Jurkat, Clone E6-1 (cell line): Measurements from ENCODE around the gene STX19.
"Not testable (repeated sequence)": the region's sequence is repeated elsewhere in the genome, so short reads cannot be mapped to it uniquely, and the experiment has no call there.

Experiments used
- DNase-seq: peaks from one replicate; pipeline ENCODE4 v3.0.0-alpha.2; 2011; ENCODE audit warnings: low read depth, low spot score
- H3K4me3 ChIP-seq: 2 replicates; pipeline ENCODE4 v1.5.1; 2011; ENCODE audit warnings: mild to moderate bottlenecking, low read length, control low read depth, moderate library complexity

Gene STX19

GRCh38 chr3:93988283-93988682 lies 40.1 kb downstream of the STX19 start:
- no peak for DNase-seq

GRCh38 chr3:93984618-93985017 lies 43.8 kb downstream of the STX19 start:
- DNase-seq = no peak
- no peak overlapping the region for H3K4me3 ChIP-seq

More at GRCh38 chr3:93988283-93988682, 40.1 kb downstream of the STX19 start:
- no peak overlapping the region for H3K4me3 ChIP-seq

- no peak for DNase-seq
- H3K4me3 ChIP-seq = no peak overlapping the region
These were observed 45.0 kb downstream of the STX19 start for GRCh38 chr3:93983408-93983807.

GRCh38 chr3:93981649-93982048 lies 46.7 kb downstream of the STX19 start:
- no peak overlapping the region for H3K4me3 ChIP-seq
- DNase-seq = no peak

- peak; percentile 96 for DNase-seq
- peak within 1 kb of the TSS; percentile 73 for H3K4me3 ChIP-seq
These were observed 48.3 kb downstream of the STX19 start, which contains the start of gene ARL13B for GRCh38 chr3:93979850-93980676. Gene ARL13B (plus strand): TSS chr3:93980155. CDS start chr3:93980424, 269 bp downstream.

GRCh38 chr3:93973131-93974126 lies 55.0 kb downstream of the STX19 start, which contains the start of gene PROS1:
Gene PROS1 (minus strand): TSS chr3:93973896. CDS start chr3:93973749, 147 bp downstream.
- DNase-seq = peak; percentile 37
- peak within 1 kb of the TSS; percentile 58 for H3K4me3 ChIP-seq

GRCh38 chr3:93969997-93970396 lies 58.4 kb downstream of the STX19 start:
- DNase-seq = no peak
- no peak overlapping the region for H3K4me3 ChIP-seq

GRCh38 chr3:93969443-93969842 lies 59.0 kb downstream of the STX19 start:
- no peak overlapping the region for H3K4me3 ChIP-seq
- no peak for DNase-seq

GRCh38 chr3:93965106-93965505 lies 63.3 kb downstream of the STX19 start:
- DNase-seq, H3K4me3 ChIP-seq: not testable (repeated sequence)
